GM23248 (cell line): ENCODE results near the gene PPFIBP2. TPM values are rescaled to one million over a fixed set of nuclear protein-coding genes. Genes with fewer than 3 reads are reported as not detected.

Source experiments
- DNase-seq: peaks from one replicate; pipeline ENCODE4 v3.0.0-alpha.2; 2015
- H2AFZ ChIP-seq: fragments of 200-600 bp; sonication (generic); 2 replicates; pipeline ENCODE4 v1.6.1; 2016; ENCODE audit warnings: antibody characterized with exemption
- H3F3A ChIP-seq: fragments of 200-600 bp; sonication (generic); 2 replicates; pipeline ENCODE4 v1.6.1; 2016; ENCODE audit warnings: mild to moderate bottlenecking, antibody characterized with exemption, mixed run types; ENCODE audit not compliant: insufficient read depth
- H3K27ac ChIP-seq: fragments of 200-600 bp; sonication (generic); 2 replicates; pipeline ENCODE4 v1.5.1; 2016; ENCODE audit warnings: mild to moderate bottlenecking
- H3K27me3 ChIP-seq: fragments of 200-600 bp; sonication (generic); replicated peaks from 2 replicates; pipeline ENCODE4 v1.6.1; 2016; ENCODE audit warnings: mild to moderate bottlenecking; ENCODE audit not compliant: insufficient read depth
- H3K36me3 ChIP-seq: fragments of 200-600 bp; sonication (generic); 2 replicates; pipeline ENCODE4 v1.6.1; 2016; ENCODE audit warnings: low read depth, mild to moderate bottlenecking
- H3K4me1 ChIP-seq: fragments of 200-600 bp; sonication (generic); 2 replicates; pipeline ENCODE4 v1.6.1; 2016; ENCODE audit warnings: mild to moderate bottlenecking; ENCODE audit not compliant: insufficient read depth
- H3K4me2 ChIP-seq: fragments of 200-600 bp; sonication (generic); one replicate; pipeline ENCODE4 v1.6.1; 2016; ENCODE audit warnings: mild to moderate bottlenecking; ENCODE audit not compliant: unreplicated experiment
- H3K4me3 ChIP-seq: fragments of 200-600 bp; sonication (generic); 2 replicates; pipeline ENCODE4 v1.5.1; 2016; ENCODE audit warnings: mild to moderate bottlenecking
- H3K79me2 ChIP-seq: fragments of 200-600 bp; sonication (generic); 2 replicates; pipeline ENCODE4 v1.6.1; 2016; ENCODE audit warnings: mild to moderate bottlenecking; ENCODE audit not compliant: insufficient read depth
- H3K9ac ChIP-seq: fragments of 200-600 bp; sonication (generic); 2 replicates; pipeline ENCODE4 v1.6.1; 2016; ENCODE audit warnings: mild to moderate bottlenecking
- H3K9me2 ChIP-seq: fragments of 200-600 bp; sonication (generic); 2 replicates; pipeline ENCODE4 v1.6.1; 2016; ENCODE audit warnings: mixed run types, mild to moderate bottlenecking, moderate library complexity; ENCODE audit not compliant: insufficient read depth
- H3K9me3 ChIP-seq: fragments of 200-600 bp; sonication (generic); one replicate; pipeline ENCODE4 v1.6.1; 2017; ENCODE audit warnings: low read depth
- H4K20me1 ChIP-seq: fragments of 200-600 bp; sonication (generic); 2 replicates; pipeline ENCODE4 v1.6.0; 2016; ENCODE audit not compliant: insufficient read depth
- EZH2 ChIP-seq: fragments of 200-600 bp; sonication (generic); IDR thresholded peaks from 2 replicates; pipeline ENCODE4 v1.6.1; 2018; ENCODE audit warnings: antibody characterized with exemption, mild to moderate bottlenecking; ENCODE audit not compliant: insufficient read depth, poor library complexity, severe bottlenecking
- EZH2phosphoT487 ChIP-seq: fragments of 200-600 bp; sonication (generic); IDR thresholded peaks from 2 replicates; pipeline ENCODE4 v1.6.1; 2018; ENCODE audit warnings: antibody characterized with exemption, moderate library complexity, mild to moderate bottlenecking, low read depth; ENCODE audit not compliant: insufficient read depth
- WGBS, 2 experiments: methylation state at CpG; one replicate each; pipeline ENCODE4 v1.1.6; 2015 to 2017; ENCODE audit warnings: low lambda C conversion rate in 2 of 2, low coverage in 1 of 2; ENCODE audit errors: missing lambda C conversion rate in 2 of 2; 5-methylcytosine and 5-hydroxymethylcytosine counted together
- in situ Hi-C: fragments of 300-500 bp; cut with MboI; formaldehyde crosslinking; loops from 2 replicates; pipeline ENCODE4 v1.15.0; 2020
- polyA plus RNA-seq: library from polyadenylated mRNA; unstranded; fragments of >200 nt; fragmentation: Nextera tagmentation; extraction: Ambion mirVana; gene quantifications from 2 replicates; pipeline ENCODE4 v1.2.1, GENCODE V29; 2016
- total RNA-seq: library from RNA; depleted of rRNA; stranded (reverse); fragments of >200 nt; shearing (Covaris generic); gene quantifications from 2 replicates; pipeline ENCODE4 v1.2.3, GENCODE V29; 2014

Gene PPFIBP2
- total and polyA plus RNA-seq, 2 experiments from 2014 or later = 4.1 to 5.9 TPM

DNA sequence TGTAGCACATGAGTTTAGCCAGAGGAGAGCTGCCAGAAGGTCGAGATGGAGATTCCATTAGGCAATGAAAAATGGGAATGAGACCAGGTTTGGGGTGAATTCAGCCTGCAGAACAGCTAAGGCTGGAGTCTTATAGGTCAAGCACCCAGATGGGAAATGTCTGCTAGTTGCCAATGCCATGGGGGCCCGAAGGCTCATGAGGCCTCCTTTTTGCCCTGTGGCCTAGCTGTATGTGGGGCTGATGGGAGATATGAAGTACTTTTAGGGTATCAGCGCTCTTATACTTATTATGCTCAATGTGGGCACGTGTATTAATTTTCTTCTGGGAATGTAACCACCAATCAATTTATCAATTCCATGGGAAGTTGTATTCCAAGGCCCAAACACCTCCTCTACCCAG, 8.7 kb downstream of the PPFIBP2 start:
- Histone ChIP-seq H3K9ac (no peak overlapping the region), H3K4me1 (no peaks in the 10 kb centered on the region), H3K9me3 (no peaks in the 10 kb centered on the region), H3K27ac (no peak overlapping the region), H3K27me3 (no peaks in the 10 kb centered on the region), H3K9me2 (no peaks in the 10 kb centered on the region), H3K79me2 (no peaks in the 10 kb centered on the region), H4K20me1 (no peaks in the 10 kb centered on the region), H3F3A (no peaks in the 10 kb centered on the region), H2AFZ (no peak overlapping the region), H3K36me3 (no peaks in the 10 kb centered on the region), H3K4me2 (no peak overlapping the region), H3K4me3 (no peak overlapping the region)
- in situ Hi-C loops = no loop called here
- WGBS, 2 experiments = 56 to 68% methylated on average over 4 of the region's 4 CpGs
- no peak for TF ChIP-seq EZH2
- no peak for TF ChIP-seq EZH2phosphoT487
- DNase-seq = no peak

GRCh38 chr11:7523416-7524210, 9.8 kb downstream of the PPFIBP2 start:
- Histone ChIP-seq H2AFZ (no peak overlapping the region), H3K36me3 (no peaks in the 10 kb centered on the region), H3K9me3 (no peaks in the 10 kb centered on the region), H3K4me1 (no peaks in the 10 kb centered on the region), H3K27ac (no peak overlapping the region), H3F3A (no peaks in the 10 kb centered on the region), H3K79me2 (no peaks in the 10 kb centered on the region), H4K20me1 (no peaks in the 10 kb centered on the region), H3K27me3 (no peaks in the 10 kb centered on the region), H3K9ac (no peak overlapping the region), H3K4me3 (no peak overlapping the region), H3K9me2 (no peaks in the 10 kb centered on the region), H3K4me2 (no peak overlapping the region)
- no peak for TF ChIP-seq EZH2phosphoT487
- TF ChIP-seq EZH2 = no peak
- 51 to 60% methylated on average over 6 of the region's 6 CpGs for WGBS, 2 experiments
- DNase-seq = no peak
- in situ Hi-C loops = no loop called here

GRCh38 chr11:7524462-7525235, 10.8 kb downstream of the PPFIBP2 start:
- H3K4me2 ChIP-seq = no peak overlapping the region
- no peaks in the 10 kb centered on the region for H3K4me1 ChIP-seq
- H3K9ac ChIP-seq = no peak overlapping the region
- no peaks in the 10 kb centered on the region for H3K36me3 ChIP-seq
- H3K4me3 ChIP-seq = peak overlapping the region; percentile 29; the same call in 1 of the 2 replicates
- no peak for DNase-seq
- H3F3A ChIP-seq = no peaks in the 10 kb centered on the region
- H4K20me1 ChIP-seq = no peaks in the 10 kb centered on the region
- WGBS, 2 experiments = 54 to 66% methylated on average over 5 to 6 of the region's 6 CpGs
- H3K79me2 ChIP-seq = no peaks in the 10 kb centered on the region
- no peak overlapping the region for H3K27ac ChIP-seq
- no peak overlapping the region for H2AFZ ChIP-seq
- TF ChIP-seq EZH2phosphoT487 = no peak
- TF ChIP-seq EZH2 = no peak
- H3K27me3 ChIP-seq = no peaks in the 10 kb centered on the region
- H3K9me3 ChIP-seq = no peaks in the 10 kb centered on the region
- no peaks in the 10 kb centered on the region for H3K9me2 ChIP-seq
- in situ Hi-C loops = no loop called here

DNA sequence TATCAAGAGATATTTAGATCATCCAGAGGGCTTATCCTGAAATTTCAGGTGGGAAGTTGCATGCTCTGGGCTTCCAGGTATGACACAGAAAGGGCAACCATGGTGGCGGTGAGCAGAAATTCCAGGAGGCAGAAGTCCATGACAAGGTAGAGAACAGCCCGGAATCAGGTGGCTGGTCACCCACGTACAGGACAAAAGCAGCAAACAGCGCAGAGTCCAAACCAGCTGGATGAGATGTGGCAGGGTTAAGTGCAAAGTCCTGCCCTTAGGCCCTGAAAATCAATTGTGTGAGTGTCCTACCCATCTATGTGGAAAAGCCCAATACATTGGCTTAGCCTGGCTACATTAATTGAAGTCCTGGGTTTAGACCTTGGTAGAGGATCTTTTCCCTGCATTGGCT, 11.6 kb downstream of the PPFIBP2 start:
- no peak for DNase-seq
- Histone ChIP-seq H3F3A (no peaks in the 10 kb centered on the region), H3K9me2 (no peaks in the 10 kb centered on the region), H3K27me3 (no peaks in the 10 kb centered on the region), H4K20me1 (no peaks in the 10 kb centered on the region), H3K27ac (no peak overlapping the region), H3K36me3 (no peaks in the 10 kb centered on the region), H2AFZ (no peak overlapping the region), H3K4me1 (no peaks in the 10 kb centered on the region), H3K79me2 (no peaks in the 10 kb centered on the region), H3K9ac (no peak overlapping the region), H3K9me3 (no peaks in the 10 kb centered on the region), H3K4me3 (no peak overlapping the region), H3K4me2 (no peak overlapping the region)
- WGBS, 2 experiments = 92 to 95% methylated on average over 4 of the region's 4 CpGs
- TF ChIP-seq EZH2 (no peak), EZH2phosphoT487 (no peak)
- in situ Hi-C loops = no loop called here
